ENCODE results near the gene CXorf66.
A peak's percentile ranks its signal among the peaks of the same experiment; 100 is the strongest.
"Not testable (repeated sequence)": the region's sequence is repeated elsewhere in the genome, so short reads cannot be mapped to it uniquely, and the experiment has no call there.

The CXorf66 gene

GRCh38 chrX:139965421-139965820 is at the start of gene CXorf66:
CXorf66 (minus strand) TSS chrX:139965521; CDS start chrX:139965496, 25 bp downstream.
- no peak for DNase-seq

GRCh38 chrX:139982856-139983255 is 17.5 kb upstream of the CXorf66 start:
- DNase-seq: no peak

- DNase-seq: no peak
Observed at GRCh38 chrX:139974471-139974870, 9.2 kb upstream of the CXorf66 start.

- no peak for DNase-seq
Observed at GRCh38 chrX:139972629-139973624, 7.6 kb upstream of the CXorf66 start.

GRCh38 chrX:139972113-139972512 is 6.8 kb upstream of the CXorf66 start:
- DNase-seq: no peak

GRCh38 chrX:139971394-139971749 is 6.1 kb upstream of the CXorf66 start:
- no peak for DNase-seq

- no peak for DNase-seq
Observed at GRCh38 chrX:139969286-139969685, 4.0 kb upstream of the CXorf66 start.

- DNase-seq: no peak
Observed at GRCh38 chrX:139967750-139968149, 2.4 kb upstream of the CXorf66 start.

- no peak for DNase-seq
Observed at GRCh38 chrX:139967300-139967699, 2.0 kb upstream of the CXorf66 start.

GRCh38 chrX:139966159-139966558 is 838 bp upstream of the CXorf66 start:
- not testable (repeated sequence) for DNase-seq

GRCh38 chrX:139961091-139961490 is 4.2 kb downstream of the CXorf66 start:
- DNase-seq: not testable (repeated sequence)

GRCh38 chrX:139949703-139950102 is 15.6 kb downstream of the CXorf66 start:
- DNase-seq: no peak

- no peak for DNase-seq
Observed at GRCh38 chrX:139945075-139945474, 20.2 kb downstream of the CXorf66 start.

- DNase-seq: no peak
Observed at GRCh38 chrX:139936259-139936658, 29.1 kb downstream of the CXorf66 start.

- DNase-seq: no peak
Observed at GRCh38 chrX:139933904-139934303, 31.4 kb downstream of the CXorf66 start.

GRCh38 chrX:139932901-139933796 is 32.2 kb downstream of the CXorf66 start, which contains the start of gene ATP11C:
ATP11C (minus strand) TSS chrX:139933053; CDS start chrX:139932042, 1,011 bp downstream.
- peak; percentile 38 for DNase-seq

GRCh38 chrX:139932073-139932900 is 33.0 kb downstream of the CXorf66 start:
- no peak for DNase-seq

GRCh38 chrX:139931646-139932072 is 33.7 kb downstream of the CXorf66 start:
- no peak for DNase-seq

GRCh38 chrX:139930916-139931645 is 34.2 kb downstream of the CXorf66 start:
- no peak for DNase-seq

- DNase-seq: no peak
Observed at GRCh38 chrX:139930401-139930800, 34.9 kb downstream of the CXorf66 start.

GRCh38 chrX:139929876-139930275 is 35.4 kb downstream of the CXorf66 start:
- no peak for DNase-seq

GRCh38 chrX:139924696-139925095 is 40.6 kb downstream of the CXorf66 start:
- no peak for DNase-seq

Measured in NCI-H748 treated with DMSO at 0.1 percent for 48 hours (cell line).